H1 (cell line): ENCODE results near the gene CCNT1. TPM values are rescaled to one million over a fixed set of nuclear protein-coding genes. Genes with fewer than 3 reads are reported as not detected.
A peak's percentile ranks its signal among the peaks of the same experiment; 100 is the strongest.

Experiments used
- CTCF ChIA-PET: fragments of 300-600 bp; sonication (Branson Sonifier 250); formaldehyde crosslinking; loops from one replicate; lab custom pipeline; 2021; ENCODE audit not compliant: partially characterized antibody; lab: Charles Lee
- POLR2A ChIA-PET: fragments of 300-600 bp; sonication (Branson Sonifier 250); formaldehyde crosslinking; loops from one replicate; lab custom pipeline; 2021; ENCODE audit warnings: inconsistent platforms; ENCODE audit not compliant: partially characterized antibody; lab: Charles Lee
- DNase-seq, 2 experiments: peaks; one replicate each; pipeline versions ENCODE4 v3.0.0 to v3.0.0-alpha.2; 2010 to 2022; ENCODE audit warnings: low spot score in 2 of 2, low read depth in 1 of 2, mixed read lengths in 1 of 2
- FAIRE-seq: peaks from 2 replicates; lab custom pipeline; 2011; peaks lifted over from hg19 to GRCh38; lab: Jason Lieb, UNC
- H2AFZ ChIP-seq: 2 replicates; pipeline ENCODE4 v1.8.1; 2012; ENCODE audit warnings: low read length, inconsistent platforms
- H2AK5ac ChIP-seq: 2 replicates; pipeline ENCODE4 v1.6.1; 2013; ENCODE audit warnings: low read depth, low read length
- H2BK120ac ChIP-seq: replicated peaks from 2 replicates; pipeline ENCODE3; 2013; ENCODE audit warnings: low read depth, low read length, inconsistent platforms
- H2BK12ac ChIP-seq: 2 replicates; pipeline ENCODE4 v1.6.1; 2013; ENCODE audit warnings: low read depth, low read length
- H2BK15ac ChIP-seq: 2 replicates; pipeline ENCODE4 v1.6.1; 2013; ENCODE audit warnings: low read length
- H2BK20ac ChIP-seq: 2 replicates; pipeline ENCODE4 v1.6.1; 2013; ENCODE audit warnings: low read length
- H2BK5ac ChIP-seq: 2 replicates; pipeline ENCODE4 v1.6.1; 2013; ENCODE audit warnings: low read depth, low read length
- H3K14ac ChIP-seq: 2 replicates; pipeline ENCODE4 v1.6.1; 2013; ENCODE audit warnings: inconsistent platforms; ENCODE audit not compliant: insufficient read length
- H3K18ac ChIP-seq: 2 replicates; pipeline ENCODE4 v1.6.1; 2013; ENCODE audit warnings: low read length; ENCODE audit errors: extremely low read depth
- H3K23ac ChIP-seq: 2 replicates; pipeline ENCODE4 v1.6.1; 2013; ENCODE audit warnings: inconsistent platforms; ENCODE audit not compliant: insufficient read length
- H3K23me2 ChIP-seq: 2 replicates; pipeline ENCODE4 v1.6.1; 2013; ENCODE audit warnings: low read depth, low read length
- H3K27ac ChIP-seq: 2 replicates; pipeline ENCODE4 v1.6.1; 2011; ENCODE audit warnings: low read depth, low read length, inconsistent platforms
- H3K27me3 ChIP-seq, 4 experiments: replicated peaks in 1 of 4; 1 replicate in 1 of 4; 2 replicates in 3 of 4; pipeline versions ENCODE4 v1.6.1 to v1.8.1; 2011 to 2013; ENCODE audit warnings: low read length in 3 of 4, mild to moderate bottlenecking in 3 of 4, inconsistent platforms in 2 of 4, mixed read lengths in 2 of 4, moderate library complexity in 1 of 4; ENCODE audit not compliant: control insufficient read depth in 3 of 4, insufficient read depth in 3 of 4; ENCODE audit errors: extremely low read depth in 1 of 4
- H3K36me3 ChIP-seq, 4 experiments: 2 replicates each; pipeline versions ENCODE4 v1.6.1 to v1.8.1; 2011 to 2013; ENCODE audit warnings: mild to moderate bottlenecking in 4 of 4, low read length in 3 of 4, moderate library complexity in 2 of 4, control low read depth in 1 of 4, inconsistent platforms in 1 of 4; ENCODE audit not compliant: insufficient read depth in 4 of 4, control insufficient read depth in 2 of 4
- H3K4ac ChIP-seq: replicated peaks from 2 replicates; pipeline ENCODE3; 2013; ENCODE audit warnings: low read length, low read depth, mixed read lengths, inconsistent platforms; ENCODE audit not compliant: insufficient read length
- H3K4me1 ChIP-seq, 4 experiments: replicated peaks in 1 of 4; 1 replicate in 1 of 4; 2 replicates in 3 of 4; pipeline versions ENCODE4 v1.6.1 to v1.8.1; 2011 to 2013; ENCODE audit warnings: low read length in 3 of 4, inconsistent platforms in 2 of 4, mixed read lengths in 1 of 4; ENCODE audit not compliant: insufficient read depth in 4 of 4, control insufficient read depth in 3 of 4
- H3K4me2 ChIP-seq, 2 experiments: 2 replicates each; pipeline versions ENCODE4 v1.6.1 to v1.8.1; 2011 to 2013; ENCODE audit warnings: low read depth in 2 of 2, low read length in 2 of 2, control low read depth in 1 of 2, inconsistent platforms in 1 of 2, mild to moderate bottlenecking in 1 of 2; ENCODE audit not compliant: insufficient read depth in 1 of 2
- H3K4me3 ChIP-seq, 4 experiments: fragments of 200-600, 300-600 bp in 1 of 4; sonication (generic), shearing (Covaris generic), sonication (Bioruptor Twin) in 1 of 4; 2 replicates each; pipeline versions ENCODE4 v1.5.1 to v1.8.1; 2011 to 2016; ENCODE audit warnings: low read length in 4 of 4, low read depth in 3 of 4, control low read depth in 2 of 4, inconsistent platforms in 2 of 4, mild to moderate bottlenecking in 2 of 4, mixed read lengths in 1 of 4, moderate library complexity in 1 of 4; ENCODE audit not compliant: insufficient read depth in 2 of 4; ENCODE audit errors: extremely low read depth in 1 of 4
- H3K56ac ChIP-seq: replicated peaks from 2 replicates; pipeline ENCODE3; 2013; ENCODE audit warnings: low read depth, mild to moderate bottlenecking, mixed read lengths, low read length, inconsistent platforms; ENCODE audit not compliant: insufficient read length
- H3K79me1 ChIP-seq: 2 replicates; pipeline ENCODE4 v1.6.1; 2013; ENCODE audit warnings: low read depth, low read length, control low read depth
- H3K79me2 ChIP-seq, 2 experiments: 2 replicates each; pipeline versions ENCODE4 v1.6.1 to v1.8.1; 2012 to 2013; ENCODE audit warnings: low read length in 2 of 2, mild to moderate bottlenecking in 2 of 2, inconsistent platforms in 1 of 2; ENCODE audit not compliant: insufficient read depth in 2 of 2, control insufficient read depth in 1 of 2
- H3K9ac ChIP-seq, 4 experiments: replicated peaks in 1 of 4; 1 replicate in 1 of 4; 2 replicates in 3 of 4; pipeline versions ENCODE4 v1.6.1 to v1.8.1; 2011 to 2013; ENCODE audit warnings: low read depth in 3 of 4, low read length in 3 of 4, control low read depth in 2 of 4, mild to moderate bottlenecking in 2 of 4, moderate library complexity in 2 of 4, inconsistent platforms in 1 of 4; ENCODE audit errors: extremely low read depth in 1 of 4
- H3K9me3 ChIP-seq, 2 experiments: 2 replicates each; pipeline versions ENCODE4 v1.6.1 to v1.8.1; 2012 to 2013; ENCODE audit warnings: mild to moderate bottlenecking in 2 of 2, moderate library complexity in 2 of 2, control low read depth in 1 of 2, inconsistent platforms in 1 of 2, low read depth in 1 of 2, low read length in 1 of 2, mixed read lengths in 1 of 2; ENCODE audit not compliant: insufficient read depth in 2 of 2
- H4K20me1 ChIP-seq, 2 experiments: replicated peaks in 1 of 2; 2 replicates each; pipeline versions ENCODE3 to v1.8.1; 2011 to 2013; ENCODE audit warnings: inconsistent platforms in 2 of 2, low read length in 2 of 2, mild to moderate bottlenecking in 1 of 2; ENCODE audit not compliant: insufficient read depth in 2 of 2, control insufficient read depth in 1 of 2
- H4K5ac ChIP-seq: 2 replicates; pipeline ENCODE4 v1.6.1; 2013; ENCODE audit warnings: low read length, low read depth, mixed read lengths, inconsistent platforms; ENCODE audit not compliant: insufficient read length
- H4K8ac ChIP-seq: 2 replicates; pipeline ENCODE4 v1.8.0; 2013; ENCODE audit warnings: mild to moderate bottlenecking, moderate library complexity, low read length, inconsistent platforms; ENCODE audit not compliant: insufficient read depth; ENCODE audit errors: extremely low read depth
- H4K91ac ChIP-seq: replicated peaks from 2 replicates; pipeline ENCODE3; 2013; ENCODE audit warnings: low read length, mixed read lengths, inconsistent platforms; ENCODE audit not compliant: insufficient read length
- CEBPB ChIP-seq: IDR thresholded peaks from 2 replicates; pipeline ENCODE4 v1.6.1; 2012; ENCODE audit warnings: low read depth, low read length
- CREB1 ChIP-seq: IDR thresholded peaks from 2 replicates; pipeline ENCODE4 v1.6.1; 2012; ENCODE audit warnings: inconsistent platforms
- WGBS, 2 experiments: shearing (Covaris generic) in 1 of 2; methylation state at CpG; one replicate each; pipeline versions ENCODE4 v1.1.6 to v1.1.7; 2013 to 2015; ENCODE audit warnings: low lambda C conversion rate in 2 of 2, mixed read lengths in 2 of 2, inconsistent platforms in 1 of 2, low coverage in 1 of 2, missing lambda C conversion rate in 1 of 2; ENCODE audit not compliant: insufficient replicate concordance in 2 of 2, insufficient coverage in 1 of 2, insufficient read length in 1 of 2; ENCODE audit errors: extremely low coverage in 1 of 2, missing lambda C conversion rate in 1 of 2; 5-methylcytosine and 5-hydroxymethylcytosine counted together
- polyA plus RNA-seq, 7 experiments: library from polyadenylated mRNA; depleted of rRNA in 3 of 7; stranded (reverse) in 5 of 7; unstranded in 2 of 7; fragments of >200 nt in 5 of 7; fragments of 200-250 nt in 2 of 7; gene quantifications; 1 replicate in 5 of 7; 2 replicates in 1 of 7; 4 replicates in 1 of 7; pipeline versions ENCODE4 v1.2.1 to v1.2.3, GENCODE V29; 2011 to 2013; ENCODE audit warnings: missing spikeins in 2 of 7, mixed read lengths in 2 of 7
- total RNA-seq: library from RNA; stranded (reverse); fragmentation: NEBNext Ultra II Directional; extraction: Animal tissue kit (Norgen Biotek cat#: 25700); gene quantifications from 2 replicates; pipeline ENCODE4 v1.2.1, GENCODE V29; 2021

The CCNT1 gene
- total and polyA plus RNA-seq, 2 of the 8 experiments (the other 6 are each of a cell fraction or from before 2014, with no cell fraction given), result 13.2 to 45.9 TPM

DNA sequence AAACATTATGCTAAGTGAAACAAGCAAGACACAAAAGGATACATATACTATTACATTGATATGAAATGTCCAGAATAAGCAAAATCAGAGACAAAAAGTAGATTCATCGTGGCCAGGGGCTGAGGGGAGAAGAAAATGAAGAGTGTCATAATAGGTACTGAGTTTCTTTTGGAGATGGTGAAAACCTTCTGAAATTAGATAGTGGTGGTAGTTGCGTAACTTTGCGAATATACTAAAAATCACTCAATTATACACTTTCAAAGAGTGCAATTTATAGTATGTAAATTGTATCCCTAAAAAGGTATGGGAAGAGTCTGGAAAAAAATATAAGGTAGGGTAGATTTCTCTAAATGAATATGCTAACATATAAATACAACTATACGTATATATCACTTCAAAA, 56.6 kb downstream of the CCNT1 start:
- H4K91ac ChIP-seq, result no peak overlapping the region
- no peak overlapping the region for H2BK5ac ChIP-seq
- H3K4ac ChIP-seq, result no peak overlapping the region
- no peaks in the 10 kb centered on the region for H3K27me3 ChIP-seq
- no peak overlapping the region for H3K18ac ChIP-seq
- H3K79me2 ChIP-seq, result peaks cover 0 to 6% of the 10 kb centered on the region in 2 experiments; a peak in 1 of 4 replicates
- no peaks in the 10 kb centered on the region for H3K23me2 ChIP-seq
- TF ChIP-seq CREB1, result no peak
- TF ChIP-seq CEBPB, result peak; percentile 17; the same call in 1 of the 2 replicates
- H2AFZ ChIP-seq, result no peak overlapping the region
- no peak overlapping the region for H2BK15ac ChIP-seq
- no peak for DNase-seq
- H3K36me3 ChIP-seq, result peaks cover 13 to 85% (median 51%) of the 10 kb centered on the region in 4 experiments
- H3K4me1 ChIP-seq, result no peaks in the 10 kb centered on the region
- H4K8ac ChIP-seq, result no peak overlapping the region
- no peak for FAIRE-seq
- H4K5ac ChIP-seq, result no peak overlapping the region
- no peak overlapping the region for H3K56ac ChIP-seq
- CTCF ChIA-PET, result no interaction called here
- no peaks in the 10 kb centered on the region for H3K79me1 ChIP-seq
- no peaks in the 10 kb centered on the region for H3K9me3 ChIP-seq
- no peak overlapping the region for H3K9ac ChIP-seq
- H2AK5ac ChIP-seq, result no peak overlapping the region
- H3K27ac ChIP-seq, result no peak overlapping the region
- peaks cover 4% of the 10 kb centered on the region in 2 experiments for H4K20me1 ChIP-seq
- H3K4me2 ChIP-seq, result no peak overlapping the region
- no peak overlapping the region for H3K4me3 ChIP-seq
- H3K23ac ChIP-seq, result no peak overlapping the region
- no peak overlapping the region for H2BK20ac ChIP-seq
- H3K14ac ChIP-seq, result no peak overlapping the region
- POLR2A ChIA-PET, result interaction anchor here (1.9 to 4.1 kb wide), 2 partner anchors 12 to 23 kb away, joined by 5 to 33 read pairs; no protein-coding TSS in a partner anchor
- H2BK120ac ChIP-seq, result no peak overlapping the region
- no peak overlapping the region for H2BK12ac ChIP-seq
- WGBS, 2 experiments, result 94 to 100% methylated on average over 1 to 4 of the region's 4 CpGs
